ENCODE measurements around the gene RXFP2. TPM values are rescaled to one million over a fixed set of nuclear protein-coding genes. Genes with fewer than 3 reads are reported as not detected.

Gene RXFP2, protein sequence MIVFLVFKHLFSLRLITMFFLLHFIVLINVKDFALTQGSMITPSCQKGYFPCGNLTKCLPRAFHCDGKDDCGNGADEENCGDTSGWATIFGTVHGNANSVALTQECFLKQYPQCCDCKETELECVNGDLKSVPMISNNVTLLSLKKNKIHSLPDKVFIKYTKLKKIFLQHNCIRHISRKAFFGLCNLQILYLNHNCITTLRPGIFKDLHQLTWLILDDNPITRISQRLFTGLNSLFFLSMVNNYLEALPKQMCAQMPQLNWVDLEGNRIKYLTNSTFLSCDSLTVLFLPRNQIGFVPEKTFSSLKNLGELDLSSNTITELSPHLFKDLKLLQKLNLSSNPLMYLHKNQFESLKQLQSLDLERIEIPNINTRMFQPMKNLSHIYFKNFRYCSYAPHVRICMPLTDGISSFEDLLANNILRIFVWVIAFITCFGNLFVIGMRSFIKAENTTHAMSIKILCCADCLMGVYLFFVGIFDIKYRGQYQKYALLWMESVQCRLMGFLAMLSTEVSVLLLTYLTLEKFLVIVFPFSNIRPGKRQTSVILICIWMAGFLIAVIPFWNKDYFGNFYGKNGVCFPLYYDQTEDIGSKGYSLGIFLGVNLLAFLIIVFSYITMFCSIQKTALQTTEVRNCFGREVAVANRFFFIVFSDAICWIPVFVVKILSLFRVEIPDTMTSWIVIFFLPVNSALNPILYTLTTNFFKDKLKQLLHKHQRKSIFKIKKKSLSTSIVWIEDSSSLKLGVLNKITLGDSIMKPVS
- not detected in 2 replicates for total RNA-seq (2021; fragmentation: NEBNext Ultra II Directional; extraction: Animal tissue kit (Norgen Biotek cat#: 25700))
- not detected in 2 replicates for polyA plus RNA-seq (2011; rRNA removed)
- polyA plus RNA-seq (2011; cell fraction: cytosol; rRNA removed), result not detected
- polyA plus RNA-seq (2011; cell fraction: nucleus; rRNA removed), result not detected
- polyA plus RNA-seq (2012, experiment 1 of 2), result not detected in 4 replicates
- not detected for polyA plus RNA-seq (2012, experiment 2 of 2)
- polyA plus RNA-seq (2013, experiment 1 of 2), result not detected
- not detected for polyA plus RNA-seq (2013, experiment 2 of 2)
- not detected in 2 replicates for polyA minus RNA-seq (2011; rRNA and poly(A)+ RNA removed)
- not detected for polyA minus RNA-seq (2011; cell fraction: cytosol; rRNA and poly(A)+ RNA removed)
- polyA minus RNA-seq (2011; cell fraction: nucleus; rRNA and poly(A)+ RNA removed), result not detected
- long read RNA-seq, experiment 1, result 0 reads
- long read RNA-seq, experiment 2, result 0 reads

DNA sequence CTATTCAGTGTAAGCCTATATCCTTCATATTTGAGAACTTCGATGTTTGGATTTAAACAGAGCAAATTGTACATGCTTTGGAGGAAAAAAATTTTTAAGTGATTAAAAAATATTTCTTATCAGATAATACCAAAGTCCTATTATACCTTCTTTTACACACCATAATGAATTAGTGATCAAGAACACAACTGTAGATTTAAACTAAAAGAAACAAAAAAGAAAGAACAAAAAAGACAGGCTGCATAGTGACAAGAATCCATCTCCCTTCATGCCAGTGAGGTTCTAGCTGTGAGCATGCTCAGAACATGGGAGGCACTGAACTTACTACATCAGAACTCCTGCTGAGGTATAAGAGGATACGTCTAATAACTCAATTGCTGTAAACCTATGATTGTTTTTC is at the start of gene RXFP2:
RXFP2 (plus strand) TSS at position 301 of the 400 bp plus-strand sequence; CDS start at position 388, 87 bp downstream.
- Histone ChIP-seq H3K9ac (replicated peaks in 1 of 4; ENCODE audit: extremely low read depth in 1 of 4, low read depth in 3 of 4, low read length in 3 of 4) (no peak within 1 kb of the TSS), H3K23ac (ENCODE audit: insufficient read length) (no peak within 1 kb of the TSS), H4K5ac (ENCODE audit: insufficient read length, low read depth, low read length) (no peak within 1 kb of the TSS), H3K4me3 (ENCODE audit: extremely low read depth in 1 of 4, insufficient read depth in 2 of 4, low read depth in 3 of 4, low read length in 4 of 4) (no peak within 1 kb of the TSS), H2BK5ac (ENCODE audit: low read depth, low read length) (no peak within 1 kb of the TSS), H3K27ac (ENCODE audit: low read depth, low read length) (no peak within 1 kb of the TSS), H2AFZ (ENCODE audit: low read length) (no peak within 1 kb of the TSS), H4K20me1 (replicated peaks in 1 of 2; ENCODE audit: control insufficient read depth in 1 of 2, insufficient read depth in 2 of 2, low read length in 2 of 2) (no peaks in the 10 kb centered on the region), H2BK15ac (ENCODE audit: low read length) (no peak within 1 kb of the TSS), H4K8ac (ENCODE audit: extremely low read depth, insufficient read depth, low read length) (no peak within 1 kb of the TSS), H3K79me2 (ENCODE audit: control insufficient read depth in 1 of 2, insufficient read depth in 2 of 2, low read length in 2 of 2) (no peaks in the 10 kb centered on the region), H3K4ac (replicated peaks; ENCODE audit: insufficient read length, low read depth, low read length) (no peak within 1 kb of the TSS), H3K79me1 (ENCODE audit: low read depth, low read length) (no peaks in the 10 kb centered on the region), H3K4me1 (replicated peaks in 1 of 4; ENCODE audit: control insufficient read depth in 3 of 4, insufficient read depth in 4 of 4, low read length in 3 of 4) (no peaks in the 10 kb centered on the region), H3K23me2 (ENCODE audit: low read depth, low read length) (no peaks in the 10 kb centered on the region), H3K14ac (ENCODE audit: insufficient read length) (no peak within 1 kb of the TSS), H3K9me3 (ENCODE audit: insufficient read depth in 2 of 2, low read depth in 1 of 2, low read length in 1 of 2) (no peaks in the 10 kb centered on the region), H2BK120ac (replicated peaks; ENCODE audit: low read depth, low read length) (no peak within 1 kb of the TSS), H2BK12ac (ENCODE audit: low read depth, low read length) (no peak within 1 kb of the TSS), H3K56ac (replicated peaks; ENCODE audit: insufficient read length, low read depth, low read length) (no peak within 1 kb of the TSS), H3K36me3 (ENCODE audit: control insufficient read depth in 2 of 4, insufficient read depth in 4 of 4, low read length in 3 of 4) (no peaks in the 10 kb centered on the region), H4K91ac (replicated peaks; ENCODE audit: insufficient read length, low read length) (no peak within 1 kb of the TSS), H3K4me2 (ENCODE audit: insufficient read depth in 1 of 2, low read depth in 2 of 2, low read length in 2 of 2) (no peak within 1 kb of the TSS), H3K18ac (ENCODE audit: extremely low read depth, low read length) (no peak within 1 kb of the TSS), H3K27me3 (replicated peaks in 1 of 4; ENCODE audit: control insufficient read depth in 3 of 4, extremely low read depth in 1 of 4, insufficient read depth in 3 of 4, low read length in 3 of 4) (no peaks in the 10 kb centered on the region), H2BK20ac (ENCODE audit: low read length) (no peak within 1 kb of the TSS), H2AK5ac (ENCODE audit: low read depth, low read length) (no peak within 1 kb of the TSS)
- WGBS, 2 experiments (ENCODE audit: extremely low coverage in 1 of 2, insufficient coverage in 1 of 2, insufficient read length in 1 of 2, insufficient replicate concordance in 2 of 2, low coverage in 1 of 2, low lambda C conversion rate in 2 of 2, missing lambda C conversion rate in 1 of 2), result 88% methylated on average over 2 of the region's 2 CpGs; no CpG with 5 or more reads in 1 of the 2 experiments
- DNase-seq (ENCODE audit: low read depth in 1 of 2, low spot score in 2 of 2), result no peak
- POLR2A ChIA-PET (ENCODE audit: partially characterized antibody), result no interaction called here
- FAIRE-seq, result no peak
- CTCF ChIA-PET (ENCODE audit: partially characterized antibody), result interaction anchor here (1.1 to 2.5 kb wide), 2 partner anchors 202 to 305 kb away, joined by 3 to 28 read pairs; no protein-coding TSS in a partner anchor
- TF ChIP-seq KDM5A (IDR thresholded peaks at IDR 0.05; ENCODE audit: low read length) (no peak), CBX8 (IDR thresholded peaks at IDR 0.05; ENCODE audit: borderline replicate concordance, low read depth, low read length) (no peak), BCL11A (IDR thresholded peaks at IDR 0.05; ENCODE audit: low read depth in 2 of 2, low read length in 2 of 2) (no peak), BACH1 (IDR thresholded peaks at IDR 0.05; ENCODE audit: low read length) (no peak), EP300 (IDR thresholded peaks at IDR 0.05; ENCODE audit: borderline replicate concordance in 1 of 2, low read depth in 2 of 2, low read length in 2 of 2) (no peak)
- TF ChIP-seq, protein P1, sequence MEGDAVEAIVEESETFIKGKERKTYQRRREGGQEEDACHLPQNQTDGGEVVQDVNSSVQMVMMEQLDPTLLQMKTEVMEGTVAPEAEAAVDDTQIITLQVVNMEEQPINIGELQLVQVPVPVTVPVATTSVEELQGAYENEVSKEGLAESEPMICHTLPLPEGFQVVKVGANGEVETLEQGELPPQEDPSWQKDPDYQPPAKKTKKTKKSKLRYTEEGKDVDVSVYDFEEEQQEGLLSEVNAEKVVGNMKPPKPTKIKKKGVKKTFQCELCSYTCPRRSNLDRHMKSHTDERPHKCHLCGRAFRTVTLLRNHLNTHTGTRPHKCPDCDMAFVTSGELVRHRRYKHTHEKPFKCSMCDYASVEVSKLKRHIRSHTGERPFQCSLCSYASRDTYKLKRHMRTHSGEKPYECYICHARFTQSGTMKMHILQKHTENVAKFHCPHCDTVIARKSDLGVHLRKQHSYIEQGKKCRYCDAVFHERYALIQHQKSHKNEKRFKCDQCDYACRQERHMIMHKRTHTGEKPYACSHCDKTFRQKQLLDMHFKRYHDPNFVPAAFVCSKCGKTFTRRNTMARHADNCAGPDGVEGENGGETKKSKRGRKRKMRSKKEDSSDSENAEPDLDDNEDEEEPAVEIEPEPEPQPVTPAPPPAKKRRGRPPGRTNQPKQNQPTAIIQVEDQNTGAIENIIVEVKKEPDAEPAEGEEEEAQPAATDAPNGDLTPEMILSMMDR (IDR thresholded peaks at IDR 0.05; ENCODE audit: control extremely low read depth in 1 of 3, insufficient read depth in 1 of 3, low read depth in 1 of 3, low read length in 3 of 3), result no peak
